H54 (cell line): ENCODE results near the gene TTC23.

ENCODE experiments used
- DNase-seq: peaks from one replicate; pipeline ENCODE4 v3.0.0; 2011; ENCODE audit warnings: low spot score, mixed read lengths; ENCODE audit not compliant: insufficient read length
- FAIRE-seq: peaks from 3 replicates; lab custom pipeline; 2011; peaks lifted over from hg19 to GRCh38; lab: Jason Lieb, UNC
- POLR2A ChIP-seq: IDR thresholded peaks from 2 replicates; pipeline ENCODE4 v1.6.1; 2011; ENCODE audit warnings: low read depth, mild to moderate bottlenecking, low read length

TTC23 gene

GRCh38 chr15:99170476-99171065, 78.8 kb downstream of the TTC23 start:
- no peak for TF ChIP-seq POLR2A
- DNase-seq, result no peak
- FAIRE-seq, result no peak

DNA sequence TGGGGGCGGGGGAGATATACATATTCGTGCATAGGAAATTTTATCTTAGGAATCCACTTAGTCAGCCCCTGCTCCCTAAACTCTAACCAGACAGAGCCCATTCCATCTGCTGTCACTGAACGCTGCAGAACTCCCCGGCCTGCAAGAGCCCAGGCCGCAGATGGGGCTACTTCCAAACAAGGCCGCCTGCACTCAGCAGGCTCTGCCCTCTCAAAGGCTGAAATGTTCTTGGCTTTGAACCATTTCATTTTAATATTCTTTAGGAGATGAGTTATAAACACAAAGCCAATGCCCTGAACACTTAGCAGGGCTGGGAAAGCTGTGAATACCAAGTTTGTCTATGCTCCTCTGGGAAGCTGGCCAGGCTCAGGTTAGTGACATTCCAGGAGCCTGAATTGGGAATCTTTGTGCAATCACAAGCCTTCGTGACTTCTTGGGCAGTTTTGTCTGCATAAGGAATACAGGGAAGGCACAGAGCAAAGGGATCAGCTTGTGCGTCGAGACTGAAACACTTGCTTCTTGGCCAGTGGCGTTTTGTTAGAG, 79.5 kb downstream of the TTC23 start:
- no peak for FAIRE-seq
- DNase-seq, result no peak
- no peak for TF ChIP-seq POLR2A

DNA sequence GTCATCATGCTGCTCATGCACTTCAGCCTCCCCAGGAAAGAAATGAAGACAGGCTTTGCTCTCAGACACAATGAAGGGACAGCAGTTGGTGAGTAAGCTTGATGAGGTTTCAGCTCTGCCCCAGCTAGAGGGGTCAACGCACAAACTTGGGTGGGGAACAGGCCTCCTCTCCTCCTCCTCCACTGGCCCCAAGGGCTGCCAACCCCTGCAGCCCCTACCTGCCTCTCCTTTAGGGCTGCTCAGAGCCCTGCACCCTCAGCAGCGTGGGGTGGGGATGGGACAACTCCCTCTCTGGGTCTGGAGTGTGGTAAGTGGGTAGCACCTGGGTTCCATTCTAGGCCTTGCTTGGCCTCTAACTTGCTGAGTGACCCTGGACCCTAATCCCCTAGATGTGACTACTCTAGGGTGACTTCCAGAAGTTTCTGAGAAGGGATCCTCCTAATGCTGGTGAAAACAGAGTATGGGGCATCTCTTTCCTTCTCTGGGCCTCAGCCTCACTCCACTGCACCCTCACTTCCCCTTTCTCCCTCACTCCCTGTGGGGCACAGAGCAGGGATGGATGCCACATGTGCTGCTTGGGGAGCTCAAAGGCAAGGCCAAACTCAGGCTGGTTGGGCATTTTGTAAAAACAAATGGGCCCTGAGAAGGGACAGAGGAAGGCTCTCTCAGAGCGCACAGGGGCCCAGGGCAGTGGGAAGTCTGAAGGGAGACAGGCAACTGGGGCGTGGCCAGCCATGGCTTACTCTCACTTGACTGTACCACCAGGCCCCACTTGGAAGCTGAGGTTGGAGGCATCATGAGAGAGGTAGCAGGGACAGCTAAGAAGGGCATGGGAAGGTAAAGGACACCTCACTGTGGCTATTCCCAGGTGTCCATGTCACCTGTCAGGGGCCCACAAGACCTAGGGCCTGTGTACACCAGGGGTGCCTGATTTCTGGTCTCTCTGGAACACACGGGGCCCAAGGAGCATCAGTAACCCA, 80.5 kb downstream of the TTC23 start:
- DNase-seq (no peak), FAIRE-seq (no peak)
- TF ChIP-seq POLR2A, result no peak

DNA sequence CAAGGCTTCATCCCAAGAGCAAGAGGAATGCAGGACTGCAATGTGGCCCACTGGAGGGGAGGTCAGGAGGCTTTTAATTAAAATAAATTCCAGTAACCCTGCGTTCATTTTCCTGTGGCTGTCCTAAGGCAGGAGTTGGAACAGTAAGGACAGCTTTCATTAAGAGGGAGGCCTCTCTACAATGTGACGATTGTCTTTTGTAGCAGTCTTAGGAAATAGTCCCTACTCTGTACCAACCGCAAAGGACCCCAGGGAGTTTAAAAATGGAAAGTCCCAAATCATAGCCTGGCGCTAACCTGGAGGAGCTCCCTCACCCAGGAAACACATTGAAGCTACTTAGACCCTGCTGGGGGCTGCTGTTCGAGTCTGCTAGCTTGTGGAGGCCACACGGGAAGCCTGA, 81.7 kb downstream of the TTC23 start:
- FAIRE-seq (no peak), DNase-seq (no peak)
- no peak for TF ChIP-seq POLR2A

DNA sequence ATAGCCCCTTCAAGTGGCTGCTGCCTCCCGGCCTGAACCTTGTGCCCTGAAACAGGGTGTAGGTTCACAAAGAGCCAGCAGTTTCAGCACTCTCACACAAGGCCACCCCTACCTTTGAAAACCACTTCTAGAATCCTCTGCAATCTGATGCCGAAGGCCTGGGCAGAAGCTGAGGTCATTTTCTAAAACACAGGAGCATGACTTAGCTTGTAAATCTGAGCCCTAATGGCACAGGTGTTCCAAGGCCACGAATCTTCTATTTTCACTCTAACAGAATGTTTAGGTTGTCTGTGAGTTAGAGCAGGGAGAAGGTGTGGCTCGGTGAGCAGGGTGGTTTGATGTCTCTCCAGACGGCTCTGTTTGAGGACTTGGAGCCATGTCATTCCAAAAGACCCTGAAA, 82.2 kb downstream of the TTC23 start:
- no peak for DNase-seq
- FAIRE-seq, result no peak
- TF ChIP-seq POLR2A, result no peak

DNA sequence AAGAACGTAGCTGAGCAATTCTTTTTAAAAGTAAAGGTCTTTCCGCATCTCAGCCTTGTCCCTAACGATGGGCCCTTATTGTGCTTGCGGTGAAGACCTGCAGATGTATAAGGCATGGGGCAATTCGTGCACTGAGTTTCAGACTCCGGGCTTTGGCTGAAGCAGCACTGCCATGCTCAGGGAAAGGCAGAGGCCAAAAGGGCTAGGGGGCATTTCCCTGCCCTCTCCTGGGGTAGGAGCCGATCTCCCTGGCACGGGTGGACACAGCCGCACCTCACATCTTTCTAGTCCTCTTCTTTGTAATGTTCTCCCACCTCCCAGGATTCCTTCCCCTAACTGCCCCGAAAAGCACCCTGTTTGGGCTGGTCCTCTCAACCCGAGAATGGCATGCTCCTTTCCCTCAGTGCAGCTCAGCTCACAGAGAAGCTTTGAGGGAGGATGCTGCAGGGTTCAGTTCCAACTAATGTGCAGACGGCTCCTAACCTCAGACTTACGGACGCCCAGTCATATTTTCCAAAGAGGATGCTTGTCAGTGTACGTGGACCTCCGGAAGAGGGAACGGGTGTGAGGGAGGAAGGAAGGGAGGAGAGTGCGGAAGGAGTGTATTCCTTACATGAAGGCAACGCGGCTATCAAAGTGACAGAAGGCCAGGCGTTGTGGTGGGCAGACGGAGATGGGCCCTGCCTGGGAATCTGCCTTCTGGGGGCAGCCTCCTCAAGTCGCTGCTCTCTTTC, 83.3 kb downstream of the TTC23 start:
- FAIRE-seq (no peak), DNase-seq (no peak)
- TF ChIP-seq POLR2A, result no peak

- no peak for FAIRE-seq
- DNase-seq, result no peak
- TF ChIP-seq POLR2A, result no peak
These were observed 84.2 kb downstream of the TTC23 start for GRCh38 chr15:99165020-99165790.

GRCh38 chr15:99164119-99164518, 85.3 kb downstream of the TTC23 start:
- no peak for TF ChIP-seq POLR2A
- FAIRE-seq (no peak), DNase-seq (no peak)

GRCh38 chr15:99163271-99164062, 85.9 kb downstream of the TTC23 start:
- TF ChIP-seq POLR2A, result no peak
- DNase-seq (no peak), FAIRE-seq (no peak)

DNA sequence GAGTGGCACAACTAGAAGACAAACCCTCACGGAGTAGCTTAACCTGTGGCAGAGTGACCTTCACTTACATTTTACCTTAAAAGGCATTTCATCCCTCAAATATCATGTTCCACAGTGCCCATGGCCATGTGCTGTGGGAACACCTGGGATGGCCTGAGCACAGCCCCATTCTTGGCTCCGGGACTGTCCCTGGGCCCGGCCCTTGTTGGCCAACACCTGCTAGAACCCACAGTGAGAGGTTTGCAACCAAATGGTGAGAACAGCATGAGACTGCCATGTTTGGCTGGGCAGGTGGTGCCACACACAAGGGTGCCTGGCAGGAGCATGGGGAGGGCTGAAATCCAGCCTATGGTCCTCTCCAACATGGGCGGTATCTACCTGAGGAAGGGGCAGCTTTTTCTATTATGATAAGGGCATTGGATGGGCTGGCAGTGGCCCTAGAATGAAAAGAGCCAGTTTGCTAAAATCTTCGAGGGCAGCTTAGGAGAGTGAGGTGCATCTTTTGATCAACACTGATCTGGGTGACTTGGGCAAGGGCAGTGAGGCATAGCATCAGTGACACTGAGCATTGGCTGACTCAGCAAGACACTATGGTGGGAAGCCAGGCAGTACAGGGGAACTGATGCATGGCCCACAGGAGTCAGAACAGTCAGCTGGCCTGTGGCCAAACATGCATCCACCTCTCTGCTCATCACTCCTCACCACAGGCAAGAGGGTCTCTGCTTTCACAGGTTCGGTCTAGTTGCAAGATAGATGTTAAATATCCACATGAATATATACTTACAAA, 90.6 kb downstream of the TTC23 start:
- no peak for FAIRE-seq

GRCh38 chr15:99157456-99157855, 91.9 kb downstream of the TTC23 start:
- TF ChIP-seq POLR2A, result no peak
- no peak for FAIRE-seq
- no peak for DNase-seq

More for the DNA sequence above, 90.6 kb downstream of the TTC23 start:
- no peak for TF ChIP-seq POLR2A
- DNase-seq, result no peak

DNA sequence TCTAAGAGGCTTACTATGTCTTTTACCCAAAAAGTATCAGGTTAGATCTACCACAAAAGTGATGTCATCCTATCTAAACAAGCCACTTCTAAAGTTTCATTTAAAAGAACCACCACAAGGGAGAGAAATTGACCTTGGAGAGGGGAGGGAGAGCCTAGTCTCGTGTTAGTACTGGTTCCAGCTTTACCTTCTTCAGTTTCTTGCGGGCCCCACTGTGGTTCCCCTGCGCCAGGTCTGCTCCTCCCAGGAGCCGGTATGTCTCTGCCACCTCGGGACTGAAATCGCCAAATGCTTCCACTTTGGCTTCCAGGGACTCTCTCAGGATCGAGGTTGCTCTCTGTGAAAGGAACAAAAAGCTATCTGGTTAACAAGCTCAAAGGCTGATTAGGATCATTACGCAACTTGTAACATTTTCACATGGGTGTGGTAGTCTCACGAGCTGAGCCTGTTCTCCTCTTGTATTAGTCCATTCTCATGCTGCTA, 93.4 kb downstream of the TTC23 start:
- FAIRE-seq, result no peak
- TF ChIP-seq POLR2A, result no peak
- DNase-seq, result no peak
